ENCODE results near the gene HOXC6.

DNA sequence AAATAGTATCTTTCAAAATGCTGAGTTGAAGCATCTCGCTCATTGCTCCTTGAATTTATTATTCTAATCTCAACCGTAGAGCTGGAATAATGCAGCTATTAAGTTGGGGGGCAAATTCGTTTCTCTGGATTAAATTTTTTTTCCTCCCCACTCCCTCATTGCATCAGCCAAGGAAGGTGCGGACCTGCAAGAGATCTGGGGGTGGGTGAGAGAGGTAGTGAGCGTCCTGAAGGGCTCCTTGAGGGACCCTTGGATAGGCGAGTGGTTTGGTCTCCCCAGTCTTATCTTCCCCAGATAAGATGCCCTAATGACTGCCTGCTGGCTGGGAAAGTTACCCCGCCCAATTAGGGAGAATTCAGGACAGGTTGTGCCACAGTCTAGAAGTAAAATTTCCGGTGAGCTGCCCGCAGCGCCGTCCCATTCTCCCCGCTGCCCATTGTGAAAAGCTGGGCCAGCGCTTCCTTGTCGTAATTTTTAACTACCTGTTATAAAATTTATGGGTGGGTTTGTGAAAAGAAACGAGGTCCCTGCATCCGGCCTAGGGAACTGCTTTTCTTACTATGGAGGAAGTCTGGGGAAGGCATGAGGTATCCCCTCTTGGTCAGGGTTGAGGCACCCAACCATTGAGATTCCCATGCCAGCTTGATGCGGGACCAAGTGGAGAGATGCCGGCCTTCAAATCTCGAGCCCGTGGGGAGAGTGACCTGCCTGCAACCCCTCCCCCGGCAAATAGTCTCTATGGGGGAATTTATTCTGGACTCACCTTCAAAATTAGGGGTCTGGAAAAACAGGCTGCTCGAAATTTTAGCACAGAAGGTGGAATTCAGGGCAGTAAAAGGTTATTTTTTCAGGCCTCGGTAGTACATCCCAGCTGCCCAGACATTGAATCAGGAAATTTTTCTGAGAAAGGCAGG is 13.0 kb upstream of the HOXC6 start:
- TF ChIP-seq, protein P1, sequence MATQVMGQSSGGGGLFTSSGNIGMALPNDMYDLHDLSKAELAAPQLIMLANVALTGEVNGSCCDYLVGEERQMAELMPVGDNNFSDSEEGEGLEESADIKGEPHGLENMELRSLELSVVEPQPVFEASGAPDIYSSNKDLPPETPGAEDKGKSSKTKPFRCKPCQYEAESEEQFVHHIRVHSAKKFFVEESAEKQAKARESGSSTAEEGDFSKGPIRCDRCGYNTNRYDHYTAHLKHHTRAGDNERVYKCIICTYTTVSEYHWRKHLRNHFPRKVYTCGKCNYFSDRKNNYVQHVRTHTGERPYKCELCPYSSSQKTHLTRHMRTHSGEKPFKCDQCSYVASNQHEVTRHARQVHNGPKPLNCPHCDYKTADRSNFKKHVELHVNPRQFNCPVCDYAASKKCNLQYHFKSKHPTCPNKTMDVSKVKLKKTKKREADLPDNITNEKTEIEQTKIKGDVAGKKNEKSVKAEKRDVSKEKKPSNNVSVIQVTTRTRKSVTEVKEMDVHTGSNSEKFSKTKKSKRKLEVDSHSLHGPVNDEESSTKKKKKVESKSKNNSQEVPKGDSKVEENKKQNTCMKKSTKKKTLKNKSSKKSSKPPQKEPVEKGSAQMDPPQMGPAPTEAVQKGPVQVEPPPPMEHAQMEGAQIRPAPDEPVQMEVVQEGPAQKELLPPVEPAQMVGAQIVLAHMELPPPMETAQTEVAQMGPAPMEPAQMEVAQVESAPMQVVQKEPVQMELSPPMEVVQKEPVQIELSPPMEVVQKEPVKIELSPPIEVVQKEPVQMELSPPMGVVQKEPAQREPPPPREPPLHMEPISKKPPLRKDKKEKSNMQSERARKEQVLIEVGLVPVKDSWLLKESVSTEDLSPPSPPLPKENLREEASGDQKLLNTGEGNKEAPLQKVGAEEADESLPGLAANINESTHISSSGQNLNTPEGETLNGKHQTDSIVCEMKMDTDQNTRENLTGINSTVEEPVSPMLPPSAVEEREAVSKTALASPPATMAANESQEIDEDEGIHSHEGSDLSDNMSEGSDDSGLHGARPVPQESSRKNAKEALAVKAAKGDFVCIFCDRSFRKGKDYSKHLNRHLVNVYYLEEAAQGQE (IDR thresholded peaks at IDR 0.05; ENCODE audit: borderline replicate concordance): no peak
- TF ChIP-seq, protein P1 (CRISPR knock-in tag; IDR thresholded peaks at IDR 0.05; ENCODE audit: low read depth): no peak
- TF ChIP-seq ZNF24 (IDR thresholded peaks at IDR 0.05): no peak
